HG02970 (cell line): Measurements from ENCODE around the gene DHRS7C.

Source experiments
- ATAC-seq: cut with Tn5 transposase; IDR thresholded peaks from one replicate; pipeline ENCODE4 v1.9.1; 2021; ENCODE audit warnings: mild to moderate bottlenecking, moderate library complexity, moderate number of reproducible peaks; ENCODE audit not compliant: unreplicated experiment, low FRiP score

The DHRS7C gene

GRCh38 chr17:9767432-9767991, 23.9 kb downstream of the DHRS7C start:
- no peak for ATAC-seq

GRCh38 chr17:9766970-9767369, 24.4 kb downstream of the DHRS7C start:
- ATAC-seq: no peak

GRCh38 chr17:9765322-9765721, 26.1 kb downstream of the DHRS7C start:
- ATAC-seq: no peak

GRCh38 chr17:9763643-9764042, 27.7 kb downstream of the DHRS7C start:
- ATAC-seq: no peak

- no peak for ATAC-seq
Measured at GRCh38 chr17:9760266-9760665, 31.1 kb downstream of the DHRS7C start.

GRCh38 chr17:9755083-9755482, 36.3 kb downstream of the DHRS7C start:
- no peak for ATAC-seq

- ATAC-seq: no peak
Measured at GRCh38 chr17:9750524-9750923, 40.9 kb downstream of the DHRS7C start.

- no peak for ATAC-seq
Measured at GRCh38 chr17:9729735-9730420, 61.5 kb downstream of the DHRS7C start.

GRCh38 chr17:9729034-9729650, 62.2 kb downstream of the DHRS7C start:
- ATAC-seq: no peak

- no peak for ATAC-seq
Measured at GRCh38 chr17:9728564-9728963, 62.8 kb downstream of the DHRS7C start.

GRCh38 chr17:9728005-9728404, 63.4 kb downstream of the DHRS7C start:
- no peak for ATAC-seq

GRCh38 chr17:9726291-9726690, 65.1 kb downstream of the DHRS7C start:
- no peak for ATAC-seq

- ATAC-seq: no peak
Measured at GRCh38 chr17:9725575-9725974, 65.8 kb downstream of the DHRS7C start.
